Keratinocyte (primary cell): ENCODE measurements around the gene MMD2. TPM values are rescaled to one million over a fixed set of nuclear protein-coding genes. Genes with fewer than 3 reads are reported as not detected.

Experiments used
- DNase-seq: peaks from one replicate; pipeline ENCODE4 v3.0.0-alpha.2; 2011; ENCODE audit warnings: low read depth, missing footprints, low spot score
- FAIRE-seq: peaks from 2 replicates; lab custom pipeline; 2011; peaks lifted over from hg19 to GRCh38; lab: Jason Lieb, UNC
- H2AFZ ChIP-seq: 2 replicates; pipeline ENCODE4 v1.6.0; 2012; ENCODE audit warnings: low read length, control low read depth, inconsistent platforms; ENCODE audit not compliant: control insufficient read depth
- H3K27ac ChIP-seq: 2 replicates; pipeline ENCODE4 v1.5.1; 2011; ENCODE audit warnings: low read length; ENCODE audit not compliant: control insufficient read depth, insufficient read depth
- H3K27me3 ChIP-seq: 3 replicates; pipeline ENCODE4 v1.6.0; 2011; ENCODE audit warnings: low read length; ENCODE audit not compliant: control insufficient read depth, insufficient read depth; ENCODE audit errors: extremely low read depth
- H3K36me3 ChIP-seq, 2 experiments: 2 replicates in 1 of 2; 3 replicates in 1 of 2; pipeline ENCODE4 v1.5.1; 2011; ENCODE audit warnings: low read length in 2 of 2, mild to moderate bottlenecking in 1 of 2; ENCODE audit not compliant: control insufficient read depth in 2 of 2, insufficient read depth in 2 of 2; ENCODE audit errors: extremely low read depth in 1 of 2
- H3K4me1 ChIP-seq: 3 replicates; pipeline ENCODE4 v1.5.1; 2011; ENCODE audit warnings: low read length; ENCODE audit not compliant: control insufficient read depth, insufficient read depth; ENCODE audit errors: extremely low read depth
- H3K4me2 ChIP-seq: 3 replicates; pipeline ENCODE4 v1.6.0; 2011; ENCODE audit warnings: low read depth, low read length; ENCODE audit not compliant: control insufficient read depth, insufficient read depth; ENCODE audit errors: extremely low read depth
- H3K4me3 ChIP-seq, 3 experiments: fragments of 200-600 bp in 1 of 3; sonication (generic) in 1 of 3; 2 replicates in 2 of 3; 3 replicates in 1 of 3; pipeline ENCODE4 v1.5.1; 2011 to 2016; ENCODE audit warnings: low read length in 3 of 3, mild to moderate bottlenecking in 3 of 3, control low read depth in 2 of 3, inconsistent platforms in 1 of 3, low read depth in 1 of 3, mixed read lengths in 1 of 3, mixed run types in 1 of 3, moderate library complexity in 1 of 3; ENCODE audit not compliant: control insufficient read depth in 2 of 3, insufficient read depth in 2 of 3; ENCODE audit errors: extremely low read depth in 1 of 3
- H3K79me2 ChIP-seq: 2 replicates; pipeline ENCODE4 v1.6.0; 2012; ENCODE audit warnings: low read length; ENCODE audit not compliant: control insufficient read depth, insufficient read depth
- H3K9ac ChIP-seq: 3 replicates; pipeline ENCODE4 v1.6.0; 2011; ENCODE audit warnings: low read length; ENCODE audit not compliant: control insufficient read depth, insufficient read depth; ENCODE audit errors: extremely low read depth
- H3K9me1 ChIP-seq: 3 replicates; pipeline ENCODE4 v1.6.0; 2011; ENCODE audit warnings: low read length; ENCODE audit not compliant: control insufficient read depth, insufficient read depth; ENCODE audit errors: extremely low read depth
- H3K9me3 ChIP-seq: 2 replicates; pipeline ENCODE4 v1.5.1; 2012; ENCODE audit warnings: low read depth, low read length; ENCODE audit not compliant: control insufficient read depth
- H4K20me1 ChIP-seq: 3 replicates; pipeline ENCODE4 v1.6.0; 2011; ENCODE audit warnings: low read length; ENCODE audit not compliant: control insufficient read depth, insufficient read depth; ENCODE audit errors: extremely low read depth
- CTCF ChIP-seq, 3 experiments: IDR thresholded peaks in 1 of 3; conservative IDR thresholded peaks in 1 of 3; optimal IDR thresholded peaks in 1 of 3; 2 replicates in 2 of 3; 3 replicates in 1 of 3; pipeline versions ENCODE3 to v1.5.1; 2011; ENCODE audit warnings: low read length in 3 of 3, mild to moderate bottlenecking in 3 of 3, moderate library complexity in 2 of 3, control low read depth in 1 of 3, inconsistent platforms in 1 of 3; ENCODE audit not compliant: insufficient read depth in 2 of 3; ENCODE audit errors: extremely low read depth in 1 of 3
- EZH2 ChIP-seq: IDR thresholded peaks from one replicate; pipeline ENCODE4 v1.6.1; 2012; ENCODE audit warnings: inconsistent platforms, mild to moderate bottlenecking, low read length, moderate library complexity
- dilution Hi-C: fragments of 300-500 bp; cut with MboI; formaldehyde crosslinking; loops from one replicate; pipeline ENCODE4 v1.7.0; 2020; ENCODE audit warnings: low sequenced_read_pairs; ENCODE audit not compliant: extremely low pct_ligation_motif_present
- polyA plus RNA-seq, 5 experiments: library from polyadenylated mRNA; depleted of rRNA in 3 of 5; stranded (reverse) in 3 of 5; stranded (forward) in 1 of 5; unstranded in 1 of 5; fragments of >200 nt; gene quantifications; 1 replicate in 1 of 5; 2 replicates in 3 of 5; 3 replicates in 1 of 5; pipeline versions ENCODE4 v1.2.1 to v1.2.3, GENCODE V29; 2011 to 2012; ENCODE audit warnings: missing spikeins in 2 of 5, low read depth in 1 of 5, low replicate concordance in 1 of 5

MMD2 gene
- polyA plus RNA-seq, 1 donor (not counting 4 experiments of a cell fraction or from before 2014, with no cell fraction given) = not detected

- Histone ChIP-seq H3K36me3 (no peaks in the 10 kb centered on the region), H4K20me1 (no peaks in the 10 kb centered on the region), H3K79me2 (no peaks in the 10 kb centered on the region), H3K4me3 (no peak overlapping the region), H3K27me3 (no peaks in the 10 kb centered on the region), H3K9me1 (no peaks in the 10 kb centered on the region), H3K27ac (no peak overlapping the region), H3K4me1 (no peaks in the 10 kb centered on the region), H3K9me3 (no peaks in the 10 kb centered on the region), H3K9ac (no peak overlapping the region), H3K4me2 (no peak overlapping the region), H2AFZ (no peak overlapping the region)
- dilution Hi-C loops = no loop called here
- no peak for TF ChIP-seq CTCF (optimal IDR thresholded peaks at IDR 0.05 in 1 of 3, IDR thresholded peaks at IDR 0.05 in 1 of 3, conservative IDR thresholded peaks at IDR 0.05 in 1 of 3; ENCODE audit: extremely low read depth in 1 of 3, insufficient read depth in 2 of 3, low read length in 3 of 3)
- no peak for TF ChIP-seq EZH2
- FAIRE-seq = no peak
- DNase-seq = no peak
These were observed 21.6 kb downstream of the MMD2 start for GRCh38 chr7:4937411-4937810.

DNA sequence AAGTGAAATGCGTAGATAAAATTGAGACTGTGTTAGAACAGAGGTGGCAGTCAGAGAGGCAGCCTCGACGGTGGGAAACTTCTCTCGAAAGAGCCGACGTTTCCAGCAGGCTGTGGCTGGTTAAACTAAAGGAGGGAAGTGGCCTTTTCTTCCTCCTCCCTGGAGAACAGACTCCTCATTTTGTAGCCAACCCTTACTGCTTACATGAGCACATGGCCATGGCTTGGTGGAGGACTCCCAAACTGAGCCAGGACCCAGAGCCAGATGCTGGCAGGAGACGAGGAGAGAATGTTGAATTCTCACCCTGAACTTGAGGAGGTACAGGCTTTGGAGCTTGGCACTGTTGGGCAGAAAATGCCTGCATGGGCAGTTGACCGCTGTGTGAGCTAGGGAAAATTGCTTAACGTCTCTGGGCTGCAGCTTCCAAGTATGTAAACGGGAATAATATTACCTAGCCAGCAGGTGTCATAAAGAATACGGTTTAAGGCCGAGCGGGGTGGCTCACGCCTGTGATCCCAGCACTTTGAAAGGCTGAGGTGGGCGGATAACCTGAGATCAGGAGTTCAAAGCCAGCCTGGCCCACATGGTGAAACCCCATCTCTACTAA lies 24.5 kb downstream of the MMD2 start:
- H3K4me3 ChIP-seq = no peak overlapping the region
- H3K9me3 ChIP-seq = no peaks in the 10 kb centered on the region
- TF ChIP-seq CTCF (optimal IDR thresholded peaks at IDR 0.05 in 1 of 3, IDR thresholded peaks at IDR 0.05 in 1 of 3, conservative IDR thresholded peaks at IDR 0.05 in 1 of 3; ENCODE audit: extremely low read depth in 1 of 3, insufficient read depth in 2 of 3, low read length in 3 of 3) (no peak), EZH2 (no peak)
- no peaks in the 10 kb centered on the region for H3K4me1 ChIP-seq
- H3K4me2 ChIP-seq = no peak overlapping the region
- no peaks in the 10 kb centered on the region for H4K20me1 ChIP-seq
- H3K9me1 ChIP-seq = no peaks in the 10 kb centered on the region
- FAIRE-seq (no peak), DNase-seq (no peak)
- no peak overlapping the region for H3K9ac ChIP-seq
- H3K36me3 ChIP-seq = no peaks in the 10 kb centered on the region
- no peak overlapping the region for H3K27ac ChIP-seq
- H3K27me3 ChIP-seq = no peaks in the 10 kb centered on the region
- dilution Hi-C loops = no loop called here
- H3K79me2 ChIP-seq = no peaks in the 10 kb centered on the region
- H2AFZ ChIP-seq = no peak overlapping the region
